ENCODE measurements around the gene A2ML1. TPM values are rescaled to one million over a fixed set of nuclear protein-coding genes. Genes with fewer than 3 reads are reported as not detected.
"Not testable (repeated sequence)": the region's sequence is repeated elsewhere in the genome, so short reads cannot be mapped to it uniquely, and the experiment has no call there.

The A2ML1 gene
- total RNA-seq, 1 donor from 2014 or later = not detected

DNA sequence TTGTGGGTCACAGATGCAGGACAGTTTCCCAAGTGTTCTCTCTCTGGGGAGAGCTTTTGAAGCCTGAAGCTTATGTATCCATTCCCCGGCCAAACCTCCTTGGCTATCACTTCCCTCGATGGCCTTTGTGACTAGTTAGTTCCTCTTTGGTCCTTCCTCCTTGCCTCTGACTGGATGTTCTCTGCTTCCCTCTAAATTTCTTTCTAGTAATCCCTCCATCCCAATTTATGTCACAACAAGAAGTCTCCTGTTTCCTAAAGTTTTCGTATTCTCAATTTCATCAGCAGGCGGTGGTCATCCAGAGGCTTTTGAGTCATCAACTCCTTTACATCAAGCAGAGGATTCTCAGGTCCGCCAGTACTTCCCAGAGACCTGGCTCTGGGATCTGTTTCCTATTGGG, 27.5 kb downstream of the A2ML1 start:
- Mint-ChIP-seq H3K9me3 (ENCODE audit: low read depth) (no peaks in the 10 kb centered on the region), H3K27ac (ENCODE audit: unreplicated experiment) (no peak overlapping the region), H3K27me3 (ENCODE audit: low read depth) (no peaks in the 10 kb centered on the region), H3K4me1 (ENCODE audit: low read depth) (peaks cover under 1% of the 10 kb centered on the region), H3K4me3 (ENCODE audit: unreplicated experiment) (no peak overlapping the region), H3K36me3 (ENCODE audit: low read depth) (no peaks in the 10 kb centered on the region)
- no peak for DNase-seq (ENCODE audit: low spot score)
- TF ChIP-seq, protein P1, sequence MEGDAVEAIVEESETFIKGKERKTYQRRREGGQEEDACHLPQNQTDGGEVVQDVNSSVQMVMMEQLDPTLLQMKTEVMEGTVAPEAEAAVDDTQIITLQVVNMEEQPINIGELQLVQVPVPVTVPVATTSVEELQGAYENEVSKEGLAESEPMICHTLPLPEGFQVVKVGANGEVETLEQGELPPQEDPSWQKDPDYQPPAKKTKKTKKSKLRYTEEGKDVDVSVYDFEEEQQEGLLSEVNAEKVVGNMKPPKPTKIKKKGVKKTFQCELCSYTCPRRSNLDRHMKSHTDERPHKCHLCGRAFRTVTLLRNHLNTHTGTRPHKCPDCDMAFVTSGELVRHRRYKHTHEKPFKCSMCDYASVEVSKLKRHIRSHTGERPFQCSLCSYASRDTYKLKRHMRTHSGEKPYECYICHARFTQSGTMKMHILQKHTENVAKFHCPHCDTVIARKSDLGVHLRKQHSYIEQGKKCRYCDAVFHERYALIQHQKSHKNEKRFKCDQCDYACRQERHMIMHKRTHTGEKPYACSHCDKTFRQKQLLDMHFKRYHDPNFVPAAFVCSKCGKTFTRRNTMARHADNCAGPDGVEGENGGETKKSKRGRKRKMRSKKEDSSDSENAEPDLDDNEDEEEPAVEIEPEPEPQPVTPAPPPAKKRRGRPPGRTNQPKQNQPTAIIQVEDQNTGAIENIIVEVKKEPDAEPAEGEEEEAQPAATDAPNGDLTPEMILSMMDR (IDR thresholded peaks at IDR 0.05) = no peak

DNA sequence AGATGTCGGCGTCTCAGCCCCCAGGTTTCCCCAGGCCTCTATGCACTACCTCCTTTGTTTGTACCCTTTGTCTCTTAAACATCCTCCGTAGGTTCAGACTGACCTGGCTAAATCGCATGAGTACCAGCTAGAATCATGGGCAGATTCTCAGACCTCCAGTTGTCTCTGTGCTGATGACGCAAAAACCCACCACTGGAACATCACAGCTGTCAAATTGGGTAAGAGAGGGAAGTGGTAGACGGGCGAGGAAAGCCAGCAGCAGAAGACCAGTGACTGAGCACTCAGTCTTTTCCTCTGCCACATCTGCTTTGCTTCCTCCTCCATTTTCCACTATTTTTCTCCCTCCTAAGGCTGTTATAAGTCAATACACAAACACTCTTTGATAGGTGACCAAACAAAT, 29.7 kb downstream of the A2ML1 start:
- Mint-ChIP-seq H3K27ac (ENCODE audit: unreplicated experiment) (no peak overlapping the region), H3K36me3 (ENCODE audit: low read depth) (no peaks in the 10 kb centered on the region), H3K27me3 (ENCODE audit: low read depth) (no peaks in the 10 kb centered on the region), H3K4me1 (ENCODE audit: low read depth) (no peaks in the 10 kb centered on the region), H3K4me3 (ENCODE audit: unreplicated experiment) (no peak overlapping the region), H3K9me3 (ENCODE audit: low read depth) (no peaks in the 10 kb centered on the region)
- DNase-seq (ENCODE audit: low spot score) = no peak
- TF ChIP-seq, protein P1 (IDR thresholded peaks at IDR 0.05) = no peak

DNA sequence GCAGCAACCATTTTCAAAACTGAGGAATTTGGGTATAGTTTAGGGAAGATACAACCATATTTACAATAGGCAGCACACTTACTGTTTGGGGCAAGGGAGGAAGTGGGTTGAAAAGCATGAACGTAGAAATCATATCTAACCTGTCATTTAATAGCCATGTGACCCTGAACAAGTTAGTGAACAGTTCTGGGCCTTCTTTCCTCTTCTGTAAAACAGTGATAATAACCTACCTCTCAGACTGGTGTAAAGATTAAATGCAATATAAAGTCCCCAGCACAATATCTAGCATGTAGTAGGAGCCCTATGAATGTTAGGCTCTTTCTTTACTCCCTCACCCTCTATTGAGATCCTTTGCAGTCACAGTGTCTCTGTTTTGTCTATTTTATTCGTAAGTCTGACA, 33.5 kb downstream of the A2ML1 start:
- TF ChIP-seq, protein P1 (IDR thresholded peaks at IDR 0.05) = no peak
- DNase-seq (ENCODE audit: low spot score) = no peak
- Mint-ChIP-seq H3K36me3 (ENCODE audit: low read depth) (no peaks in the 10 kb centered on the region), H3K4me1 (ENCODE audit: low read depth) (no peaks in the 10 kb centered on the region), H3K27me3 (ENCODE audit: low read depth) (no peaks in the 10 kb centered on the region), H3K27ac (ENCODE audit: unreplicated experiment) (no peak overlapping the region), H3K9me3 (ENCODE audit: low read depth) (no peaks in the 10 kb centered on the region), H3K4me3 (ENCODE audit: unreplicated experiment) (no peak overlapping the region)

DNA sequence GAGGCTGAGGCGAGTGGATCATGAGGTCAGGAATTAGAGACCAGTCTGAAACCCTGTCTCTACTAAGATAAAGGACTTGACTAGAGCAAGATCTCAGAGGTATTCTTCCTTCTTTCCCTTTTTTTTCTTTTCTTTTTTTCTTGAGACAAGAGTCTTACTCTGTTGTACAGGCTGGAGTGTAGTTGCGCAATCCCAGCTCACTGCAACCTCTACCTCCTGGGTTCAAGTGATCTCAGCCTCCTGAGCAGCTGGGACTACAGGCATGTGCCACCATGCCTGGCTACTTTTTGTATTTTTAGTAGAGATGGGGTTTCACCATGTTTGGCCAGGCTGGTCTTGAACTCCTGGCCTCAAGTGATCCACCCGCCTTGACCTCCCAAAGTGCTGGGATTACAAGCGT, 37.0 kb downstream of the A2ML1 start:
- DNase-seq (ENCODE audit: low spot score); H3K36me3 Mint-ChIP-seq (ENCODE audit: low read depth); H3K9me3 Mint-ChIP-seq (ENCODE audit: low read depth); H3K27me3 Mint-ChIP-seq (ENCODE audit: low read depth); H3K4me3 Mint-ChIP-seq (ENCODE audit: unreplicated experiment); H3K4me1 Mint-ChIP-seq (ENCODE audit: low read depth); H3K27ac Mint-ChIP-seq (ENCODE audit: unreplicated experiment): not testable (repeated sequence)

DNA sequence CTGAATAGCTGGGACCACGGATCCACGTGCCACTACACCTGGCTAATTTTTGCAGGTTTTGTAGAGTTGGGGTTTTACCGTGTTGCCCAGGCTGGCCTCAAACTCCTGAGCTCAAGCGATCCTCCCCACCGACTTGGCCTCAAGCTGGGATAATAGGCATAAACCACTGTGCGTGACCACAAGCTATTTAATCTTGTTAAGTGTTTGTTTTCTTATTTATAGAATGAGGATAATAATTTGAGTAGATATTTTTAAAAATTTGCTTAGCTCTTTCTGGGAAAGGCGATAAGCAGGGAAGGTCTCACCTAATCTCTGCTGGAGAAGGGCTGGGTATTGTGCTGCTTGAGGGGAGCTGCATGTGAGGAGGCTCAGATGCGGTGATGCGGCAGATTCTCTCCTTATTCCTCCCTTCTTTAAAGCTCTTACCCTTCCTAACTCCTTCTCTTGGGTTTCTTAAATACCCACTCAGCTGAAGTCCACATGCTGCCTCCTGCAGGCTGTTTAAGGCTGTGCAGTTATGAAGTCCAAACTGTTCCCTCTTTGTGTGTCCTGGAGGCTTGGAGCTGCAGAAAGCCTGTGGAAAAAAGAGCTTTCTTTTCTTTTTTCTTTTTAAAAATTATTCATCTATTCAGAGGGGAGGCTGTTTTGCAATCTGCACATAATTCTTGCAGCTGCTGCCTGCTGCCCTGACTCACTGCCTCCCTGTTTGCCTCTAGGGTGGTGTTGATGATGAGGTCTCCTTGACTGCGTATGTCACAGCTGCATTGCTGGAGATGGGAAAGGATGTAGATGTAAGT, 37.9 kb downstream of the A2ML1 start:
- Mint-ChIP-seq H3K4me1 (ENCODE audit: low read depth) (no peaks in the 10 kb centered on the region), H3K4me3 (ENCODE audit: unreplicated experiment) (no peak overlapping the region), H3K27me3 (ENCODE audit: low read depth) (no peaks in the 10 kb centered on the region), H3K9me3 (ENCODE audit: low read depth) (no peaks in the 10 kb centered on the region), H3K27ac (ENCODE audit: unreplicated experiment) (no peak overlapping the region), H3K36me3 (ENCODE audit: low read depth) (no peaks in the 10 kb centered on the region)
- no peak for DNase-seq (ENCODE audit: low spot score)
- TF ChIP-seq, protein P1 (IDR thresholded peaks at IDR 0.05) = peak; percentile 80

DNA sequence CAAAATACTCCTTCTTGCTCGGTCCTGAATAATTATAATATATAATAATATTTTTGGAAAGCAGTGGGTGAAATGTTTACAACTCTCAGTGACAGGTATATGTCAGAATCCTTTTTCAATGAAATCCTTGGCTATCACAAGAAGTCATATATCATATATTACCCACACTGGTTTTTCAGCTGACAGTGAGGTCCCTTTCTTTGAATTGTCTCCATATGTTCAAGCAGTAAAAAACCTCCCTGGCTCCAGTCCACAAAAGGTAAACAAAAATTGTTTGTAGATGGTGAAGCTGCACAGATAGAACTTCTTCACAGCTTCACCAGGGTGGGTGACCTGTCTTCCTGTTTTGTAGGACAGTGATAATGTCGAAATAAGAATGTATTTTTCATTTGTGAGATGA, 44.0 kb downstream of the A2ML1 start:
- H3K27me3 Mint-ChIP-seq (ENCODE audit: low read depth) = no peaks in the 10 kb centered on the region
- no peak overlapping the region for H3K4me3 Mint-ChIP-seq (ENCODE audit: unreplicated experiment)
- TF ChIP-seq, protein P1 (IDR thresholded peaks at IDR 0.05) = no peak
- H3K4me1 Mint-ChIP-seq (ENCODE audit: low read depth) = no peaks in the 10 kb centered on the region
- no peak for DNase-seq (ENCODE audit: low spot score)
- H3K36me3 Mint-ChIP-seq (ENCODE audit: low read depth) = no peaks in the 10 kb centered on the region
- no peaks in the 10 kb centered on the region for H3K9me3 Mint-ChIP-seq (ENCODE audit: low read depth)
- H3K27ac Mint-ChIP-seq (ENCODE audit: unreplicated experiment) = no peak overlapping the region
